22Rv1 (cell line): Measurements from ENCODE around the gene FHOD3.

Experiments
- ZFX ChIP-seq: fragments of 450-650 bp; IDR thresholded peaks from 2 replicates; pipeline ENCODE4 v1.6.1; 2017; ENCODE audit warnings: antibody characterized with exemption, borderline replicate concordance
- TF ChIP-seq, protein P1 (sequence below): fragments of 450-650 bp; IDR thresholded peaks from 2 replicates; pipeline ENCODE4 v1.5.1; 2017; ENCODE audit warnings: mild to moderate bottlenecking

DNA sequence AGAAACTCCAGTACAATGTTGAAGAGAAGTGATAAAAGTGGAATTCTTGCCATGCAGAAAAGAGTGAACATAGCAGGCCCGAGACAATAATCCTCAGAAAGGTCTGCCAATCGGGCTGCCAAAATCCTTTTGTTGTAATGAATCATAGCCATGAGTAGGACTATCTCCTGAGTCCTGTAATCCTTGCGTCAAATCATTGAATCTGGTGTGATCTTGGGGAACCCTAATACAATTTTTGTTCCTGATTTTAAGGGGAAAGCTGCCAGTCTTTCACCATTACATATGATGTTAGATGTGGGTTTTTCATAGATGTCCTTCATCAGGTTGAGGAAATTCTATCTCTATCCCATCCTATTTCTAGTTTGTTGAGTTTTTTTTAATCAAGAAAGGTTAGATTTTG, 529.0 kb downstream of the FHOD3 start:
- TF ChIP-seq, protein P1, sequence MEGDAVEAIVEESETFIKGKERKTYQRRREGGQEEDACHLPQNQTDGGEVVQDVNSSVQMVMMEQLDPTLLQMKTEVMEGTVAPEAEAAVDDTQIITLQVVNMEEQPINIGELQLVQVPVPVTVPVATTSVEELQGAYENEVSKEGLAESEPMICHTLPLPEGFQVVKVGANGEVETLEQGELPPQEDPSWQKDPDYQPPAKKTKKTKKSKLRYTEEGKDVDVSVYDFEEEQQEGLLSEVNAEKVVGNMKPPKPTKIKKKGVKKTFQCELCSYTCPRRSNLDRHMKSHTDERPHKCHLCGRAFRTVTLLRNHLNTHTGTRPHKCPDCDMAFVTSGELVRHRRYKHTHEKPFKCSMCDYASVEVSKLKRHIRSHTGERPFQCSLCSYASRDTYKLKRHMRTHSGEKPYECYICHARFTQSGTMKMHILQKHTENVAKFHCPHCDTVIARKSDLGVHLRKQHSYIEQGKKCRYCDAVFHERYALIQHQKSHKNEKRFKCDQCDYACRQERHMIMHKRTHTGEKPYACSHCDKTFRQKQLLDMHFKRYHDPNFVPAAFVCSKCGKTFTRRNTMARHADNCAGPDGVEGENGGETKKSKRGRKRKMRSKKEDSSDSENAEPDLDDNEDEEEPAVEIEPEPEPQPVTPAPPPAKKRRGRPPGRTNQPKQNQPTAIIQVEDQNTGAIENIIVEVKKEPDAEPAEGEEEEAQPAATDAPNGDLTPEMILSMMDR = no peak
- no peak for TF ChIP-seq ZFX
